ENCODE results near the gene RMDN3. TPM values are rescaled to one million over a fixed set of nuclear protein-coding genes. Genes with fewer than 3 reads are reported as not detected.

The RMDN3 gene
- total RNA-seq, 1 experiment from 2014 or later: 28.3 TPM

GRCh38 chr15:40736575-40736974, 18.5 kb downstream of the RMDN3 start:
- H3K4me2 ChIP-seq (ENCODE audit: insufficient read depth, insufficient read length, low read length): no peak overlapping the region
- H3K79me2 ChIP-seq (ENCODE audit: insufficient read depth, low read length): no peaks in the 10 kb centered on the region
- peaks cover 19 to 64% (median 57%) of the 10 kb centered on the region in 3 experiments; a peak in 6 of 7 replicates for H3K36me3 Mint-ChIP-seq (ENCODE audit: insufficient read depth in 1 of 3, low read depth in 3 of 3)

More at GRCh38 chr15:40736575-40736974, 18.5 kb downstream of the RMDN3 start:
- Histone ChIP-seq H3K18ac (ENCODE audit: insufficient read length, low read depth, low read length) (no peak overlapping the region), H2BK15ac (ENCODE audit: low read depth, low read length) (no peak overlapping the region), H2BK5ac (ENCODE audit: insufficient read length, low read length) (no peak overlapping the region), H4K8ac (replicated peaks; ENCODE audit: insufficient read length, low read depth, low read length) (no peak overlapping the region), H3T11ph (ENCODE audit: low read length) (no peak overlapping the region), H4K91ac (ENCODE audit: insufficient read length, low read depth, low read length) (no peak overlapping the region), H2BK12ac (ENCODE audit: insufficient read length, low read depth, low read length) (no peak overlapping the region), H3K27me3 (ENCODE audit: insufficient read depth, low read length) (no peaks in the 10 kb centered on the region), H2AFZ (ENCODE audit: low read length) (no peak overlapping the region), H4K20me1 (ENCODE audit: control insufficient read depth, insufficient read depth, insufficient read length) (no peaks in the 10 kb centered on the region), H2BK20ac (ENCODE audit: low read depth, low read length, poor library complexity, severe bottlenecking) (no peak overlapping the region), H2AK5ac (ENCODE audit: insufficient read length, low read length) (no peak overlapping the region), H3K27ac (ENCODE audit: insufficient read length, low read depth, low read length) (no peak overlapping the region), H3K23ac (ENCODE audit: insufficient read length, low read depth, low read length) (no peak overlapping the region), H3K4ac (ENCODE audit: low read depth, low read length) (no peak overlapping the region), H3K79me1 (ENCODE audit: insufficient read depth, low read depth, low read length, poor library complexity, severe bottlenecking) (no peaks in the 10 kb centered on the region), H3K56ac (ENCODE audit: insufficient read length, low read depth, low read length) (no peak overlapping the region), H4K5ac (ENCODE audit: insufficient read length, low read depth, low read length) (no peak overlapping the region), H3K9ac (ENCODE audit: extremely low read depth, insufficient read length, low read length) (no peak overlapping the region), H2BK120ac (ENCODE audit: low read depth, low read length, poor library complexity, severe bottlenecking) (no peak overlapping the region), H3K14ac (ENCODE audit: insufficient read depth, low read length) (no peak overlapping the region), H3K4me1 (ENCODE audit: insufficient read depth, low read length) (peaks cover 18% of the 10 kb centered on the region), H3K23me2 (ENCODE audit: insufficient read length, low read depth, low read length, poor library complexity, severe bottlenecking) (no peaks in the 10 kb centered on the region), H3K9me3 (ENCODE audit: control insufficient read depth, low read depth, low read length) (no peaks in the 10 kb centered on the region)
- Mint-ChIP-seq H3K27ac (no peak overlapping the region; a peak in 1 of 7 replicates), H3K4me3 (no peak overlapping the region), H3K9me3 (no peaks in the 10 kb centered on the region), H3K4me1 (peaks cover 44 to 45% of the 10 kb centered on the region in 2 experiments), H3K27me3 (ENCODE audit: low read depth) (no peaks in the 10 kb centered on the region; the same call in 1 of the 2 replicates)
- no peak for DNase-seq
- TF ChIP-seq CTCF (conservative IDR thresholded peaks at IDR 0.05): no peak
- no CpG with 5 or more reads among the region's 4 CpGs for WGBS (ENCODE audit: extremely low coverage, insufficient read length, low lambda C conversion rate)

All from H9 (cell line).